HepG2 (cell line): ENCODE measurements around the gene ICAM5. TPM values are rescaled to one million over a fixed set of nuclear protein-coding genes. Genes with fewer than 3 reads are reported as not detected.

ENCODE experiments used
- CBX1 ChIP-seq: IDR thresholded peaks from one replicate; pipeline ENCODE4 v1.6.1; 2016; ENCODE audit warnings: antibody characterized with exemption, low read depth
- NCOA2 ChIP-seq: sonication (generic); formaldehyde crosslinking; IDR thresholded peaks from 2 replicates; pipeline ENCODE4 v1.8.0; 2022; ENCODE audit warnings: inconsistent platforms
- NR1H2 ChIP-seq: sonication (generic); formaldehyde crosslinking; IDR thresholded peaks from 2 replicates; pipeline ENCODE4 v1.8.1; 2022; ENCODE audit warnings: low read depth, missing genetic modification reagents, borderline replicate concordance
- PAXIP1 ChIP-seq: sonication (generic); formaldehyde crosslinking; conservative IDR thresholded peaks from 2 replicates; pipeline ENCODE4 v1.4.0; 2020; ENCODE audit warnings: mild to moderate bottlenecking, missing genetic modification reagents, moderate library complexity
- SIN3B ChIP-seq: fragments of 150-350 bp; IDR thresholded peaks from 2 replicates; pipeline ENCODE4 v1.6.1; 2014; ENCODE audit warnings: low read length
- SMC3 ChIP-seq: IDR thresholded peaks from 2 replicates; pipeline ENCODE4 v1.6.1; 2011; ENCODE audit warnings: low read length, improper control_type of control experiment
- TFAP4 ChIP-seq: sonication (generic); IDR thresholded peaks from 2 replicates; pipeline ENCODE4 v1.6.1; 2016; ENCODE audit warnings: low read depth, borderline replicate concordance
- TFDP2 ChIP-seq: sonication (generic); formaldehyde crosslinking; IDR thresholded peaks from 2 replicates; pipeline ENCODE4 v1.4.0; 2020; ENCODE audit warnings: missing genetic modification reagents
- TSC22D2 ChIP-seq: sonication (generic); formaldehyde crosslinking; IDR thresholded peaks from 2 replicates; pipeline ENCODE4 v1.5.1; 2020; ENCODE audit warnings: missing genetic modification reagents, mild to moderate bottlenecking, borderline replicate concordance
- UBTF ChIP-seq: sonication (generic); formaldehyde crosslinking; IDR thresholded peaks from 2 replicates; pipeline ENCODE4 v1.4.0; 2020; ENCODE audit warnings: mild to moderate bottlenecking, missing genetic modification reagents
- ZNF180 ChIP-seq: sonication (generic); formaldehyde crosslinking; IDR thresholded peaks from 2 replicates; pipeline ENCODE4 v1.4.0; 2020; ENCODE audit warnings: low read depth, missing genetic modification reagents, borderline replicate concordance
- ZNF468 ChIP-seq: sonication (generic); formaldehyde crosslinking; IDR thresholded peaks from 2 replicates; pipeline ENCODE4 v1.8.0; 2022; ENCODE audit warnings: mild to moderate bottlenecking, moderate library complexity, missing genetic modification reagents
- ZNF552 ChIP-seq: sonication (generic); formaldehyde crosslinking; IDR thresholded peaks from 2 replicates; pipeline ENCODE4 v1.9.0; 2022; ENCODE audit warnings: missing genetic modification reagents, mild to moderate bottlenecking, borderline replicate concordance
- ZNF776 ChIP-seq: sonication (generic); formaldehyde crosslinking; IDR thresholded peaks from 2 replicates; pipeline ENCODE4 v1.4.0; 2020; ENCODE audit warnings: mild to moderate bottlenecking, missing genetic modification reagents
- ZNF792 ChIP-seq: IDR thresholded peaks from 2 replicates; pipeline ENCODE4 v1.6.1; 2016
- ZNF800 ChIP-seq: sonication (generic); formaldehyde crosslinking; IDR thresholded peaks from 2 replicates; pipeline ENCODE4 v1.4.0; 2020; ENCODE audit warnings: missing genetic modification reagents
- ZSCAN20 ChIP-seq: sonication (generic); formaldehyde crosslinking; IDR thresholded peaks from 2 replicates; pipeline ENCODE4 v1.4.0; 2020; ENCODE audit warnings: missing genetic modification reagents, mild to moderate bottlenecking, borderline replicate concordance
- ZSCAN9 ChIP-seq: IDR thresholded peaks from 2 replicates; pipeline ENCODE4 v1.6.1; 2016; ENCODE audit warnings: borderline replicate concordance
- polyA plus RNA-seq, 8 experiments: library from polyadenylated mRNA; depleted of rRNA in 3 of 8; stranded (reverse) in 7 of 8; unstranded in 1 of 8; fragments of >200 nt; fragmentation: Illumina TruSeq in 4 of 8; extraction: Trizol in 4 of 8; gene quantifications; 2 replicates each; pipeline versions ENCODE4 v1.2.1 to v1.2.3, GENCODE V29; 2011 to 2016; ENCODE audit warnings: low read depth in 4 of 8, missing spikeins in 1 of 8, mixed read lengths in 1 of 8; ENCODE audit not compliant: insufficient read depth in 1 of 8
- total RNA-seq, 5 experiments: library from RNA; depleted of rRNA; stranded (reverse); fragments of >200 nt; fragmentation: Illumina TruSeq; extraction: Trizol; gene quantifications; 2 replicates each; pipeline ENCODE4 v1.2.3, GENCODE V29; 2016; ENCODE audit warnings: low read depth in 1 of 5

ICAM5 gene
- total and polyA plus RNA-seq, 2 of the 13 experiments (the other 11 are each of a cell fraction or from before 2014, with no cell fraction given), result 0.46 to 1.6 TPM

- TF ChIP-seq UBTF (peak; percentile 50), PAXIP1 (CRISPR knock-in tag) (peak; percentile 47; the same call in 1 of the 2 replicates), NCOA2 (CRISPR knock-in tag) (0 out of 2 replicates have a peak, but pooled peaks have one; percentile 24), CBX1 (no peak), ZNF792 (CRISPR knock-in tag) (0 out of 2 replicates have a peak, but pooled peaks have one; percentile 14), ZNF468 (CRISPR knock-in tag) (peak; percentile 89; the same call in 1 of the 2 replicates), TFDP2 (CRISPR knock-in tag) (peak; percentile 24; the same call in 1 of the 2 replicates), NR1H2 (CRISPR knock-in tag) (no peak), ZSCAN20 (CRISPR knock-in tag) (peak; percentile 72; the same call in 1 of the 2 replicates), ZNF552 (no peak), ZNF800 (CRISPR knock-in tag) (peak; percentile 63; the same call in 1 of the 2 replicates), ZNF776 (CRISPR knock-in tag) (peak; percentile 23; the same call in 1 of the 2 replicates), TSC22D2 (CRISPR knock-in tag) (peak; percentile 58; the same call in 1 of the 2 replicates), SMC3 (no peak), ZNF180 (CRISPR knock-in tag) (no peak), ZSCAN9 (CRISPR knock-in tag) (no peak), TFAP4 (no peak; the same call in 1 of the 2 replicates), SIN3B (no peak)
These were observed 2.7 kb upstream of the ICAM5 start, which contains the start of gene ICAM4 (continued) for GRCh38 chr19:10286803-10287737.
